CD4-positive, CD25-positive, alpha-beta regulatory T cell (primary cell): ENCODE results near the gene METTL1. TPM values are rescaled to one million over a fixed set of nuclear protein-coding genes. Genes with fewer than 3 reads are reported as not detected.
A peak's percentile ranks its signal among the peaks of the same experiment; 100 is the strongest.

ENCODE experiments used
- ATAC-seq, 2 donors: fragments of 150-1000 bp; cut with Tn5 transposase; one replicate each; pipeline ENCODE4 v1.10.0; 2021; ENCODE audit warnings: low read depth in 2 of 2, moderate number of reproducible peaks in 2 of 2, moderate library complexity in 1 of 2
- DNase-seq, 3 donors: peaks; one replicate each; pipeline versions ENCODE4 v3.0.0 to v3.0.0-alpha.2; 2012 to 2022; ENCODE audit warnings: mixed read lengths in 1 of 3
- H3K27ac ChIP-seq: one replicate; pipeline ENCODE4 v1.7.0; 2013; ENCODE audit warnings: mild to moderate bottlenecking, low read length; ENCODE audit not compliant: insufficient read depth, poor library complexity, severe bottlenecking
- H3K27me3 ChIP-seq: one replicate; pipeline ENCODE4 v1.7.0; 2013; ENCODE audit warnings: low read length; ENCODE audit not compliant: control insufficient read depth, insufficient read depth
- H3K36me3 ChIP-seq: one replicate; pipeline ENCODE4 v1.7.0; 2013; ENCODE audit warnings: mild to moderate bottlenecking, low read length, moderate library complexity; ENCODE audit not compliant: control insufficient read depth, insufficient read depth
- H3K4me1 ChIP-seq: 2 replicates; pipeline ENCODE4 v1.7.0; 2013; ENCODE audit warnings: mild to moderate bottlenecking, low read length; ENCODE audit not compliant: insufficient read depth, control insufficient read depth, poor library complexity, severe bottlenecking
- H3K4me3 ChIP-seq: one replicate; pipeline ENCODE4 v1.7.0; 2013; ENCODE audit warnings: low read depth, mild to moderate bottlenecking, low read length, moderate library complexity
- H3K9me3 ChIP-seq, 2 experiments: 1 replicate in 1 of 2; 2 replicates in 1 of 2; pipeline ENCODE4 v1.7.0; 2013; ENCODE audit warnings: low read length in 2 of 2, mild to moderate bottlenecking in 1 of 2, moderate library complexity in 1 of 2; ENCODE audit not compliant: control insufficient read depth in 2 of 2
- H3K27ac Mint-ChIP-seq, 3 donors: one replicate each; pipeline ENCODE4 v1.8.0; 2020 to 2022; ENCODE audit warnings: mild to moderate bottlenecking in 3 of 3, mixed read lengths in 3 of 3, moderate library complexity in 2 of 3
- H3K27me3 Mint-ChIP-seq: one replicate; pipeline ENCODE4 v1.8.0; 2022; ENCODE audit warnings: mild to moderate bottlenecking, mixed read lengths
- H3K36me3 Mint-ChIP-seq: one replicate; pipeline ENCODE4 v1.8.0; 2020; ENCODE audit warnings: mixed read lengths
- H3K4me1 Mint-ChIP-seq, 4 donors: one replicate each; pipeline ENCODE4 v1.8.0; 2020 to 2022; ENCODE audit warnings: mixed read lengths in 4 of 4, mild to moderate bottlenecking in 1 of 4
- H3K4me3 Mint-ChIP-seq, 4 donors: one replicate each; pipeline ENCODE4 v1.8.0; 2020 to 2022; ENCODE audit warnings: mild to moderate bottlenecking in 4 of 4, mixed read lengths in 4 of 4, moderate library complexity in 3 of 4
- H3K9me3 Mint-ChIP-seq, 7 donors: one replicate each; pipeline ENCODE4 v1.8.0; 2020 to 2022; ENCODE audit warnings: mixed read lengths in 7 of 7, mild to moderate bottlenecking in 3 of 7, moderate library complexity in 2 of 7
- polyA plus RNA-seq, 4 donors: library from polyadenylated mRNA; unstranded; fragments of 300-500 nt; fragmentation: Illumina TruSeq; gene quantifications; one replicate each; pipeline ENCODE4 v1.2.3, GENCODE V29; 2021
- total RNA-seq: library from RNA; stranded (reverse); gene quantifications from one replicate; pipeline ENCODE4 v1.2.3, GENCODE V29; 2022

Gene METTL1
- total and polyA plus RNA-seq, 5 donors from 2014 or later, result 3.5 to 10.8 (median 7.1) TPM

DNA sequence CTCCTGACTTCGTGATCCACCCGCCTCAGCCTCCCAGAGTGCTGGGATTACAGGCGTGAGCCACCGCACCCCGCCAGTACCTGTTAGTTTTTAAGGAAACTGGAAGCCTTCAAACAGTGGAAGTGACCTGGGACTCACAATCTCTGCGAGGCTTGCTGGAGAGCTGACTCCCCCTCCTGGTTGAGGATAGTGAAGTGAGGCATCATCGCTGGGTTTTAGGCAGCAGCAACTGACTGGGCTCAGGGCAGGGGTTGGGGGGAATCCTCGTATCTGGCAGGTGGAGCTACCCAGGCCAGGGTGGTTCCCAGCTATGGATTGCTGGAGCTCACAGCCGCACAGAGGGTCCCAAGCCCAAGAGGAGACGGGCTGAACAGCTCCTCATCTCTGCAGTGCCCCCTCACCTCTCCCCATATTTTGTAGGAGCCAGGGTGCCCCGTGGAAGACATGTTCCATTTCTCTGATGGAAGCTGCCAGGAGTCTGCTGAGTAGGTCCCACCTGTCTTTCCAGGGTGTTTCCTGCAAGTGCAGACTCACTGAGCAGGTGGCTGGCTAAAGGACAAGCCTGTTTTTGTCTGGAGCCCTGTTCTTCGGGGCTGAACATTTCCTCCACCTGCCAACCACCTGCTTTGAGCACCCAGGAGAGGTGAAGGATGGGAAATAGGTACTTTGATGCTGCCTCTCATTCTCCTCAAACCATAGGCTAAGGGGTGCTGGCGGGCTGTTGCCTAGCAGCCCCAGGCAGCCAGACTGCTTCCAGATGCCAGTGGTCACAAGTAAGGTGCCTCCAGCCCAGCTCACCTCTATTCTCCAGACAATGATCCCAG is 43.5 kb upstream of the METTL1 start:
- H3K9me3 Mint-ChIP-seq, result no peaks in the 10 kb centered on the region
- H3K27me3 Mint-ChIP-seq, result no peaks in the 10 kb centered on the region
- H3K36me3 Mint-ChIP-seq, result peaks cover 9% of the 10 kb centered on the region
- Histone ChIP-seq H3K27me3 (no peaks in the 10 kb centered on the region), H3K36me3 (peaks cover 3% of the 10 kb centered on the region), H3K4me1 (no peaks in the 10 kb centered on the region), H3K27ac (no peak overlapping the region), H3K4me3 (no peak overlapping the region), H3K9me3 (no peaks in the 10 kb centered on the region)
- no peak for DNase-seq
- H3K4me3 Mint-ChIP-seq, result no peak overlapping the region
- H3K4me1 Mint-ChIP-seq, result peaks cover 4 to 10% (median 8%) of the 10 kb centered on the region in 4 donors
- H3K27ac Mint-ChIP-seq, result no peak overlapping the region
- peak in 1 of 2 donors; percentile 63 for ATAC-seq

DNA sequence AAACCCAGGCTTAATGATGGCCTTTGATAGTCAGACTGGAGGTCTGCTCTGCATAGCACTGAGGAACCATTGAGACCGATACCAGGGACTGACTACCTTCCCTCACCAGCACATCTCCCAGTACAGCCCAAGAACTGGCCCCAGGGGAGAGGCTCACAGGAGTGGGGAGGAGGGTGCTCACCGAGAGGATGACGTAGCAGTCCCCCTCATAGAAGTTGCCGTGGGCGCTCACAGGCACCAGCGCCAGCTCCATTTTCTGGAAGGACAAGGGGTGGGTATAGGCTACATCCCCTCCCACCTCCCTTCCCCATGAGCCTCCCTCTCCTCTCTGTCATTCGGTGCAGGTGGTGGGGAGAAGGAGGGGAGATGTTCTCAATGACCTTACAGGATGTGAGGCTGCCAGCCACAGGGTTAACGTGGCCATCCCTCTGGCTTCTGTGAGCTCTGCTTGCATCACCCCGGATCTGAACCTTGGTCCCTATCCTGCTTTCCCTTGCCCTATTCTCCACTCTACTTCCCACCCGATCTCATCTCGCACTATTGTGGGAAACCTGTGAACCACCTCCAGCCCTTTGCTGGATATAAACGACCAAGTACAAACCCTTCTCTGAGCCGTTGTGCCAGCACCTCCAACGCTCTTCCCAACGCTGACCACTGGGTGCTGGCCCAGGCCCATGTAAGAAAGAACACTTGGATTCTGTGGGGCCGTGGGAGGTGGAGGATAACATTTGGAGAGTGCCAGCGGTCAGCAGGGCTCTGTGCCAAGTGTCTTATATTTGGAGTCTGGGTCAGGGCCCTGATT is 42.3 kb upstream of the METTL1 start:
- H3K36me3 ChIP-seq, result no peaks in the 10 kb centered on the region
- ATAC-seq, result no peak
- no peak overlapping the region for H3K4me3 Mint-ChIP-seq
- peak overlapping the region in 1 of 3 donors; percentile 74 for H3K27ac Mint-ChIP-seq
- no peak overlapping the region for H3K27ac ChIP-seq
- H3K27me3 ChIP-seq, result no peaks in the 10 kb centered on the region
- no peak overlapping the region for H3K4me3 ChIP-seq
- peaks cover 9% of the 10 kb centered on the region for H3K36me3 Mint-ChIP-seq
- no peaks in the 10 kb centered on the region for H3K27me3 Mint-ChIP-seq
- H3K4me1 Mint-ChIP-seq, result peaks cover 4 to 10% (median 8%) of the 10 kb centered on the region in 4 donors
- H3K9me3 ChIP-seq, result no peaks in the 10 kb centered on the region
- H3K9me3 Mint-ChIP-seq, result no peaks in the 10 kb centered on the region
- DNase-seq, result no peak
- H3K4me1 ChIP-seq, result no peaks in the 10 kb centered on the region

DNA sequence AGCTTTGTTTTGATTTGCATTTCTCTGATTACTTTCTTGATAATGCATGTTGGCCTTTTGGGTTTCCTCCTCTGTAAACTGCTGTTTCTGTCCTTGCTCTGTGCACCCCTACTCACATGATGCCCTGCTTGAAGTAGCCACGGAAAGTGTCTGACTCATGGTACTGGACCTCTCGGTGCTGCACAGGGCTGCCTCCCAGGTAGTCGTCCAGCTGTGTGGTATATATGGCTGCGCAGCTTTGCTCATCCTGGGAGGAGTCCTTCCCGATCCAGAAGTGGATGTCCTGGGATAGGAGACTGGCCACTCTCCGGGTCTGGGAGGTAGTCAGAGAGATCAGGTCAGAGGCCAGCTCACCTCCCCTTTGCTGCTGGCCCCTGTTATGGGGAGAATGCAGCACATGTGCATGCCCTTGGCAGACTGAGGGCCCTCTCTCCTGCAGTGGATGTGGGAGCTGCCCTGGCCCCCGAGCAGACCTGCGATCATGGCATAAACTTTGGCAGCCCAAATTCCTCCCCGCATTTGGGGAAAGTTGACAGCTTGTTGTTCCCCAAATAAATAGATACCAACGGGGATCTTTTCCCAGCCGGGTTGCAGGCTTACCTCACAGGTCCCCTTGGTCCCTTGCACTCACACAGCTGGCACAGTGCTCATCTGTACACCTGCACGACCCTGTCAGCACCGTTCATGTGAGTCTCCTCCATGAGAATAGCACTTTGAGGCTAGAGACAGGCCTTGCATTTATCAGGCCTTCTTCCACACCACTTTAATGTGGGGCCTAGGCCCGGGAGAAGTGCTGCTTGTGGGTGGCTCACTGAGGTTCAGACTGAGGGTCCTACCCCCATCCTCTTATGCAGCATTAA is 41.4 kb upstream of the METTL1 start:
- H3K36me3 ChIP-seq, result peaks cover 1% of the 10 kb centered on the region
- no peaks in the 10 kb centered on the region for H3K9me3 ChIP-seq
- DNase-seq (no peak), ATAC-seq (no peak)
- H3K27me3 ChIP-seq, result no peaks in the 10 kb centered on the region
- no peak overlapping the region for H3K4me3 ChIP-seq
- Mint-ChIP-seq H3K4me3 (no peak overlapping the region), H3K4me1 (peaks cover under 1 to 10% (median 4%) of the 10 kb centered on the region in 4 donors), H3K36me3 (peaks cover 4% of the 10 kb centered on the region), H3K27me3 (no peaks in the 10 kb centered on the region), H3K9me3 (no peaks in the 10 kb centered on the region), H3K27ac (no peak overlapping the region)
- no peaks in the 10 kb centered on the region for H3K4me1 ChIP-seq
- no peak overlapping the region for H3K27ac ChIP-seq

DNA sequence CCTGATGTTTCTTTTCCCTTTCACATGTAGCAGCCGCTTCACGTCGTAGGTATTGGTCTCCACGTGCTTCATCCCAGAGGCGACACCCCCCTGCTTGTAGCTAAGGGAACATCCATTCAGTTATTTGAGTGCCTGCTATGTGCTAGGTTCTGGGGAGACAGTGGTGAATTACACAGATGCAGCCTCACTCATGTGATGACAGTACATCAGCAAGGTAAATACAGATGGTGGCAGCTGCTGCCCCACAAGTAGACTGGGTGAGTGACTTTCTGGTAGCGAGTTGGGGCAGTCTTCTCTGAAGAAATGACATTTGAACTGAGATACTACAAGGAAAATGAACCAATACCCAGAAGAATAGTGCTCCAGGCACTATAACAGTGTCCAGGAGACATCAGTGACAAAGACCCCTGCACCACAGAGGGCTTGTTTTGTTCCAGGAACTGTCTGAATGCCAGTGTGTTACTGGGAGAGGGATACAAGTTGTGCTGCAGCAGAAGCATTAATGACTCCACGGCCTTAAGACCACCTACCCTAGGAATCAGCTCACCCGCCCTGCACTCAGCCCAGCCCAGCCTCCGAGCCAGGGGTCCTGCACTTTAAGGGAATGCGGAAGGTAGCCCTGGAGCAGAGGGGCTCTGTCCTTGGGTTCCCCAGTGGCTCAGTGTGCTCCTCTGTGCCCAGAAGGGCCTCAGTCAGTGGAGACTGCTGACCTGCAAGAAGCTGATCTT is 39.3 kb upstream of the METTL1 start:
- DNase-seq, result no peak
- Mint-ChIP-seq H3K4me1 (peaks cover 0 to 10% (median 3%) of the 10 kb centered on the region in 4 donors), H3K27ac (no peak overlapping the region), H3K9me3 (no peaks in the 10 kb centered on the region), H3K4me3 (no peak overlapping the region), H3K27me3 (no peaks in the 10 kb centered on the region), H3K36me3 (peaks cover 4% of the 10 kb centered on the region)
- H3K36me3 ChIP-seq, result peaks cover 12% of the 10 kb centered on the region
- no peaks in the 10 kb centered on the region for H3K9me3 ChIP-seq
- no peaks in the 10 kb centered on the region for H3K27me3 ChIP-seq
- ATAC-seq, result no peak
- no peak overlapping the region for H3K27ac ChIP-seq
- no peak overlapping the region for H3K4me3 ChIP-seq
- H3K4me1 ChIP-seq, result no peaks in the 10 kb centered on the region

DNA sequence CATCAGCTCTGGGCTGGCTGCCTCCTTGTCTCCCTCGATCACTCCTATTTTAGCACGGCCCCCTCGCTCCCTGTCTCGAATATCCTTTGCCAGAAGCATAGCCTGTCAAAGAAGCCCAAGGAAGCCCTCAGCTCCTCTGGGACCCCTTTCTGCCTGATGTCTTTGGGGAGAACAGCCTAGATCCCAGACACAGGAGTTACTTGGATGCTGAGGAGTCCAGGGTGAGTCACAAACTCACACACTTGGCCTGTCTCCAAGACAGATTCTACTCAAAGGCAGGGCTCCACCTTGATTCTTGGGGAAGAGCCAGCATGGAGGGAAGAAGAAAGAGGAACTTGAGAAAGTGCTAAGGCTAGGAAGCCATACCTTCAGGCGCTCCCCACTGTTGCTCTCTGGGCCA is 38.5 kb upstream of the METTL1 start:
- H3K9me3 Mint-ChIP-seq, result no peaks in the 10 kb centered on the region
- H3K4me1 Mint-ChIP-seq, result peaks cover 0 to 10% (median 3%) of the 10 kb centered on the region in 4 donors
- no peak overlapping the region for H3K4me3 Mint-ChIP-seq
- H3K27ac Mint-ChIP-seq, result no peak overlapping the region
- Histone ChIP-seq H3K36me3 (peaks cover 12% of the 10 kb centered on the region), H3K27me3 (no peaks in the 10 kb centered on the region), H3K27ac (no peak overlapping the region), H3K4me3 (no peak overlapping the region), H3K4me1 (no peaks in the 10 kb centered on the region), H3K9me3 (no peaks in the 10 kb centered on the region)
- peaks cover 4% of the 10 kb centered on the region for H3K36me3 Mint-ChIP-seq
- no peak for ATAC-seq
- no peak for DNase-seq
- H3K27me3 Mint-ChIP-seq, result no peaks in the 10 kb centered on the region

DNA sequence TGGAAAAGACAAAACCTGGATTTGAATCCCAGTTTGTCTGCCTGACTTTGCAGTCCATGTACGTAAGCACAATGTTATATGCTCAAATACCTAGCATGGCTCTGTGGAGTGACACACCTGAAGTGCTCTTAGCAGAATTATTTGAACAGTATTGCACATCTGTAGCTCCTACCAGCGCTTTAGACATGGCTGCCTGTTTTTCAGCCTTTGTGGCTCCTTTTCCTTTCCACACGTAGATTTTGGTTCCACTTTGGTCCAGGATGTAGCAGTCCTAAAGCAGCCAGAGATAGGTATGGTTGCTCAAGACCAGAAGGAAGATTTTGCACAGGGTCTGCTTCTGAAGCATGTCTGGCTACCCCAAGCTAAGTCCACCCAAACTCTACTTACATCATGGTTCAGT is 37.5 kb upstream of the METTL1 start:
- ATAC-seq (no peak), DNase-seq (no peak)
- Mint-ChIP-seq H3K4me3 (no peak overlapping the region), H3K27ac (no peak overlapping the region), H3K36me3 (peaks cover 4% of the 10 kb centered on the region), H3K4me1 (peaks cover 0 to 10% (median 3%) of the 10 kb centered on the region in 4 donors), H3K27me3 (no peaks in the 10 kb centered on the region), H3K9me3 (no peaks in the 10 kb centered on the region)
- H3K4me3 ChIP-seq, result no peak overlapping the region
- no peaks in the 10 kb centered on the region for H3K4me1 ChIP-seq
- H3K27ac ChIP-seq, result no peak overlapping the region
- no peaks in the 10 kb centered on the region for H3K9me3 ChIP-seq
- H3K27me3 ChIP-seq, result no peaks in the 10 kb centered on the region
- peaks cover 12% of the 10 kb centered on the region for H3K36me3 ChIP-seq

DNA sequence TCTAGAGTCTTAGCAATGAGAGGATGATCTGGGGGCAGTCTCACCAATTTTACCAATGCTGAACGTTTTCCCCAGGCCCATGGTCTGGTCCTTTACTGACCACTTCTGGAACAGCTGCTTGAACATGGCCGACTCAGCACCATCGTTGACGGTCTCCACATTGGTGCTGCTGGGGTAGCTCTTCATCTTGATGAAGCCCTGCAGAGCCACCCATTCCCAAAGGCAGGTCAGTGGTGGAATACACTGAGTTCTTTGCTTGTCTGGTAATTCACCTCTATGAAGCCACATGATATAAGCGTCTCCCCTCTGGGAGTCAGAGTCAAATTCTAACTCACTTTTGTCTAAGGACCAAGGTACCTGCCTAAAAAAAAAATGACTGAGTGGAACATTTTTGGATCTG is 36.4 kb upstream of the METTL1 start:
- H3K4me1 Mint-ChIP-seq, result peaks cover 0 to 10% (median 5%) of the 10 kb centered on the region in 4 donors
- DNase-seq, result no peak
- no peak for ATAC-seq
- no peak overlapping the region for H3K4me3 Mint-ChIP-seq
- no peaks in the 10 kb centered on the region for H3K27me3 ChIP-seq
- peaks cover 16% of the 10 kb centered on the region for H3K36me3 ChIP-seq
- no peaks in the 10 kb centered on the region for H3K27me3 Mint-ChIP-seq
- H3K4me3 ChIP-seq, result no peak overlapping the region
- H3K4me1 ChIP-seq, result no peaks in the 10 kb centered on the region
- no peak overlapping the region for H3K27ac Mint-ChIP-seq
- H3K36me3 Mint-ChIP-seq, result peaks cover 9% of the 10 kb centered on the region
- no peaks in the 10 kb centered on the region for H3K9me3 Mint-ChIP-seq
- H3K27ac ChIP-seq, result no peak overlapping the region
- H3K9me3 ChIP-seq, result no peaks in the 10 kb centered on the region
